Thoracic aorta (tissue), 2 donors: Measurements from ENCODE around the gene THUMPD3. TPM values are rescaled to one million over a fixed set of nuclear protein-coding genes. Genes with fewer than 3 reads are reported as not detected.

ENCODE experiments used
- ATAC-seq: fragments of 150-250 bp; one replicate; pipeline ENCODE4 v1.8.0; 2017; ENCODE audit warnings: low read depth; ENCODE audit not compliant: insufficient number of reproducible peaks, low FRiP score
- DNase-seq: peaks from one replicate; pipeline ENCODE4 v3.0.0-alpha.2; 2020; ENCODE audit warnings: low spot score
- H3K27ac ChIP-seq, 2 donors: fragments of 200-600 bp; sonication (generic); 1 replicate in 1 of 2; 2 replicates in 1 of 2; pipeline ENCODE4 v1.5.1; 2016; ENCODE audit warnings: mild to moderate bottlenecking in 2 of 2, moderate library complexity in 2 of 2
- H3K27me3 ChIP-seq: fragments of 200-600 bp; sonication (generic); replicated peaks from 2 replicates; pipeline ENCODE4 v1.6.0; 2016; ENCODE audit warnings: mild to moderate bottlenecking; ENCODE audit not compliant: insufficient read depth
- H3K36me3 ChIP-seq: fragments of 200-600 bp; sonication (generic); one replicate; pipeline ENCODE4 v1.5.1; 2016
- H3K4me1 ChIP-seq, 2 donors: fragments of 200-600 bp; sonication (generic); 1 replicate in 1 of 2; 2 replicates in 1 of 2; pipeline versions ENCODE4 v1.5.1 to v1.6.0; 2016; ENCODE audit warnings: low read depth in 2 of 2, mild to moderate bottlenecking in 1 of 2; ENCODE audit not compliant: control insufficient read depth in 1 of 2
- H3K4me3 ChIP-seq: fragments of 200-600 bp; sonication (generic); 2 replicates; pipeline ENCODE4 v1.5.1; 2016; ENCODE audit warnings: mild to moderate bottlenecking
- H3K9me3 ChIP-seq: fragments of 200-600 bp; sonication (generic); 2 replicates; pipeline ENCODE4 v1.5.1; 2016
- total RNA-seq, 2 donors: library from RNA; depleted of rRNA; stranded (reverse); fragments of >200 nt; gene quantifications; one replicate each; pipeline versions ENCODE4 v1.1.0 to v1.2.3, GENCODE V29; 2016
- TF ChIP-seq, protein P1 (sequence below): fragments of 200-600 bp; sonication (generic); IDR thresholded peaks from one replicate; pipeline ENCODE4 v1.5.1; 2019; ENCODE audit warnings: antibody characterized with exemption

THUMPD3 gene
- total RNA-seq, 2 donors from 2014 or later: 11.9 to 31.9 TPM

DNA sequence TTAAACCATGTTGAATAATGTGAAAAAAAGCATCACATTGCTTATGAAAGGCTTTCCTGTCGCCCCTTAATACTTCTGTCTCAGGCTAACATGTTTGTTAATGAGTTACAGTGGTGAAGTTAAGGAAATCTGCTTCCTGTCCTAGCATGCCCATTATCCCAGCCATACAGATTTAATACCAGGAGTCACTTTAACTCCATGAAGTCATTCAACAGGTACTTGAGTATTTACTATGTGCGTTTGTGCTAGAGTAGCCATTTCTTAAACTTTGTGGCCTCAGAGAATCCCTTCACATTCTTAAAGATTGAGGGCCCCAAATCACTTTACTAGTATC lies 24.4 kb downstream of the THUMPD3 start:
- Histone ChIP-seq H3K4me1 (no peaks in the 10 kb centered on the region), H3K36me3 (peaks cover 51% of the 10 kb centered on the region), H3K9me3 (no peaks in the 10 kb centered on the region), H3K27me3 (no peaks in the 10 kb centered on the region), H3K4me3 (no peak overlapping the region), H3K27ac (no peak overlapping the region)
- DNase-seq (no peak), ATAC-seq (no peak)
- TF ChIP-seq, protein P1, sequence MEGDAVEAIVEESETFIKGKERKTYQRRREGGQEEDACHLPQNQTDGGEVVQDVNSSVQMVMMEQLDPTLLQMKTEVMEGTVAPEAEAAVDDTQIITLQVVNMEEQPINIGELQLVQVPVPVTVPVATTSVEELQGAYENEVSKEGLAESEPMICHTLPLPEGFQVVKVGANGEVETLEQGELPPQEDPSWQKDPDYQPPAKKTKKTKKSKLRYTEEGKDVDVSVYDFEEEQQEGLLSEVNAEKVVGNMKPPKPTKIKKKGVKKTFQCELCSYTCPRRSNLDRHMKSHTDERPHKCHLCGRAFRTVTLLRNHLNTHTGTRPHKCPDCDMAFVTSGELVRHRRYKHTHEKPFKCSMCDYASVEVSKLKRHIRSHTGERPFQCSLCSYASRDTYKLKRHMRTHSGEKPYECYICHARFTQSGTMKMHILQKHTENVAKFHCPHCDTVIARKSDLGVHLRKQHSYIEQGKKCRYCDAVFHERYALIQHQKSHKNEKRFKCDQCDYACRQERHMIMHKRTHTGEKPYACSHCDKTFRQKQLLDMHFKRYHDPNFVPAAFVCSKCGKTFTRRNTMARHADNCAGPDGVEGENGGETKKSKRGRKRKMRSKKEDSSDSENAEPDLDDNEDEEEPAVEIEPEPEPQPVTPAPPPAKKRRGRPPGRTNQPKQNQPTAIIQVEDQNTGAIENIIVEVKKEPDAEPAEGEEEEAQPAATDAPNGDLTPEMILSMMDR: no peak

DNA sequence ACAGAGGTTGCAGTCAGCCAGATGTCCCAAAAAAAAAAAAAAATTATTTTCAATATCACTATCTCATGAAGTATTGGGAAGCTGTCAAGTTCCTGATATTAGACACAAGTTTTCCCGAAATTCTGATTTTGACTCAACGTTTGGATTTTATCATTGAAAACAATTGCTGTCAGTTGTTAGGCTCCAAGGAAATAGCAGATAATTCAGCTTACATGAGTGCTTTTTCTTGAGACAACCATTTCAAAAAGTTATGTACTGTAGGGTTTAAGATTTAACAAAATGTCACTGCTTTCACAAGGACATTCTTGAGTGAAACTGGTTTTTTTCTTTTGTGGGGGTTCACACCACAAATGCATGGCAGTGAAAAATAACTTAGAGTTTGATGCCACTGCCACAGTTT lies 25.3 kb downstream of the THUMPD3 start:
- H3K4me3 ChIP-seq: no peak overlapping the region
- no peaks in the 10 kb centered on the region for H3K9me3 ChIP-seq
- no peak for ATAC-seq
- H3K36me3 ChIP-seq: peaks cover 51% of the 10 kb centered on the region
- no peak overlapping the region for H3K27ac ChIP-seq
- H3K27me3 ChIP-seq: no peaks in the 10 kb centered on the region
- DNase-seq: no peak
- H3K4me1 ChIP-seq: peaks cover 2 to 7% of the 10 kb centered on the region in 2 donors
- TF ChIP-seq, protein P1: no peak

DNA sequence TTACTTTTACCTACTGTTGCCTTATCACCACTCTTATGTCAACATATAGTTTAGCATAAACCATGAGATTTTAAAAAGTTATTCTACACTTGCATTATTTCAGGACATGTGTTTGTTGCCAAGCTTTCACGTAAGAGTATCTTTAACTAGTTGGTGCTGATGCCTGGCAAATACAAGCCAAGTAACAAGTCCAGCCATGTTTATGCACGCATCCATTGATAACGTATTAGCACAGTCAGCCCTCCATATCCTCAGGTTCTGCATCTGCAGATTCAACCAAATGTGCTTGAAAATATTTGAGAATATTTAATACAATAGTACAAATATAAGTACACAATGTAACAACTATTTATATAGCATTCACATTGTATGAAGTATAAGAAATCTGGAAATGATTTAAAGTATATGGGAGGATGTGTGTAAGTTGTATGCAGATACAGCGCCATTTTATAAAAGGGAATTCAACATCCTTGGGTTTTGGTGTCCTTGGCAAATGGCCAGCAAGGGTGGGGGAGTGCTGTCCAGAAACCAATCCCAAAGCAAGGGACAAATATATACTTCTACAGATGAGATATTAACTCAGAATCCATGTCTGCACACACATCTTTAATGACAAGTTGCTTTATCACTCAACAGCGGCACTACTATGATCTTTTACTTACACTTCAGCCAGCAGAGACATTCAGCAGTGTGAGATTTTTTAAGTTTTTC lies 25.9 kb downstream of the THUMPD3 start:
- peaks cover 54% of the 10 kb centered on the region for H3K36me3 ChIP-seq
- no peak overlapping the region for H3K4me3 ChIP-seq
- no peaks in the 10 kb centered on the region for H3K9me3 ChIP-seq
- H3K27ac ChIP-seq: no peak overlapping the region
- DNase-seq (no peak), ATAC-seq (no peak)
- H3K27me3 ChIP-seq: no peaks in the 10 kb centered on the region
- TF ChIP-seq, protein P1: no peak
- peaks cover 7% of the 10 kb centered on the region in 2 donors for H3K4me1 ChIP-seq

DNA sequence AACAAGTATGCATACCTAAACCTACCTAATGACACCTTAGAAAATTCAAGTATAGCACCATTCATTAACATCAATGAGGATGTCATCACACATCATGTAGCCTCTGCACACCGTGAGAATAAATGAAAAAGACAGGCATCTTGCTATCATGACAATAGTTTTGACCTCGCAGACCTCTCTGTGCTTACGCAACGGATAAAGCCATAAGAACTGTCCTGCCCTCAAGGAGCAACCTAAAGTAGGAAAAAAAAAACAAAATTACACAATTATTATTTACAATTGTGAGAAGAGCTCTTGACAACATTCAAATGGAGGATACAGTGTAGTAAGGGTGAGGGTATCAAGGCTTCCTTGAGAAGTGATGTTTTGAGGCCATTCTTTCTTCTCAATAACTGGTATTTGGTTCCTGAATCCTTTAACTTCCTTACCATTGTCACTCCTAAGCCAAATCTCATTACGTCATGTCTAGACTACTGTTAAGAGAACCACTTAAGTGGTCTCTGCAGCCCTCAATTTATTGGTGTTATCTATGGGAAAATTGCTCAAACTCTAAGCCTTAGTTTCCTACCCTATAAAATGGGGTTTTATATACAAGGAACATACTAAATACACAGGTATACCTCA lies 27.5 kb downstream of the THUMPD3 start:
- DNase-seq (no peak), ATAC-seq (no peak)
- Histone ChIP-seq H3K27me3 (no peaks in the 10 kb centered on the region), H3K36me3 (peaks cover 42% of the 10 kb centered on the region), H3K27ac (no peak overlapping the region), H3K9me3 (no peaks in the 10 kb centered on the region), H3K4me3 (no peak overlapping the region), H3K4me1 (peaks cover 11 to 24% of the 10 kb centered on the region in 2 donors)
- TF ChIP-seq, protein P1: no peak

DNA sequence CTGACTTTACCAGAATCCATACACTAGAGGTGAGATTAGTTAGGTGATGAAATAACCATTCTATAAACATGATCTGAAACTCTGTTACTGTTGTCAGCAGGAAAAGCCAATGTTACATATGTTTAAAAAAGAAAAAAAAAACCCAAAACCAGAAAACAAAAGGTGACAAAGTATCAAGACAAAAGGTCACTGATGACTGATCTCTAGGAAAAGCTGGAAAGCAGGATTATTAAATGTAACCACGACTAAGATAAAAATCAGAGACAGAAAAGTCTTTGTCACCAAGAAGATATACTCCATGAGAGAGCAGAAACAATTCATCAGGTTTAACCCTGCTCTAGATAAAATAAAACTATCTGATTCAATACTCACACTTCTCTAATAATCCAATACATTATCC lies 29.2 kb downstream of the THUMPD3 start:
- no peaks in the 10 kb centered on the region for H3K9me3 ChIP-seq
- DNase-seq (no peak), ATAC-seq (no peak)
- H3K4me1 ChIP-seq: peaks cover 11 to 28% of the 10 kb centered on the region in 2 donors
- peaks cover 39% of the 10 kb centered on the region for H3K36me3 ChIP-seq
- TF ChIP-seq, protein P1: no peak
- H3K4me3 ChIP-seq: no peak overlapping the region
- H3K27ac ChIP-seq: no peak overlapping the region
- no peaks in the 10 kb centered on the region for H3K27me3 ChIP-seq
